GM19240 (cell line): ENCODE measurements around the gene PAQR8.

ENCODE experiments used
- DNase-seq: peaks from one replicate; pipeline ENCODE4 v3.0.0; 2011; ENCODE audit warnings: low spot score; ENCODE audit not compliant: insufficient read length

Gene PAQR8

GRCh38 chr6:52361945-52362442 is at the start of gene PAQR8:
Gene PAQR8 (plus strand): TSS chr6:52362151. CDS start chr6:52403214, 41,063 bp downstream.
- peak; percentile 82 for DNase-seq

GRCh38 chr6:52312461-52312860 is 49.5 kb upstream of the PAQR8 start:
- DNase-seq = no peak

GRCh38 chr6:52314752-52315151 is 47.2 kb upstream of the PAQR8 start:
- DNase-seq = no peak

GRCh38 chr6:52317211-52317610 is 44.7 kb upstream of the PAQR8 start:
- DNase-seq = no peak

GRCh38 chr6:52317841-52318581 is 43.9 kb upstream of the PAQR8 start:
- DNase-seq = peak; percentile 64

GRCh38 chr6:52324189-52324588 is 37.8 kb upstream of the PAQR8 start:
- DNase-seq = no peak

- DNase-seq = no peak
These were observed 36.1 kb upstream of the PAQR8 start for GRCh38 chr6:52325695-52326471.

- DNase-seq = no peak
These were observed 35.2 kb upstream of the PAQR8 start for GRCh38 chr6:52326540-52327364.

- no peak for DNase-seq
These were observed 33.7 kb upstream of the PAQR8 start for GRCh38 chr6:52328303-52328662.

GRCh38 chr6:52328729-52329128 is 33.2 kb upstream of the PAQR8 start:
- DNase-seq = no peak

GRCh38 chr6:52330470-52330869 is 31.5 kb upstream of the PAQR8 start:
- DNase-seq = no peak

- DNase-seq = no peak
These were observed 30.0 kb upstream of the PAQR8 start for GRCh38 chr6:52331793-52332457.

GRCh38 chr6:52333840-52334200 is 28.1 kb upstream of the PAQR8 start:
- DNase-seq = no peak

- DNase-seq = no peak
These were observed 26.4 kb upstream of the PAQR8 start for GRCh38 chr6:52335576-52335975.

GRCh38 chr6:52336919-52337561 is 24.9 kb upstream of the PAQR8 start:
- DNase-seq = no peak

- no peak for DNase-seq
These were observed 24.2 kb upstream of the PAQR8 start for GRCh38 chr6:52337633-52338290.

- no peak for DNase-seq
These were observed 21.4 kb upstream of the PAQR8 start for GRCh38 chr6:52340603-52340880.

- DNase-seq = no peak
These were observed 20.2 kb upstream of the PAQR8 start for GRCh38 chr6:52341561-52342260.

- no peak for DNase-seq
These were observed 16.6 kb upstream of the PAQR8 start for GRCh38 chr6:52345311-52345710.

GRCh38 chr6:52346503-52346902 is 15.4 kb upstream of the PAQR8 start:
- no peak for DNase-seq
